HepG2 (cell line): ENCODE data around the gene GNG12. TPM values are rescaled to one million over a fixed set of nuclear protein-coding genes. Genes with fewer than 3 reads are reported as not detected.

Experiments
- ATAC-seq: fragments of 200-7000 bp; cut with Tn5 transposase; 3 replicates; pipeline ENCODE4 v1.9.1; 2020; ENCODE audit warnings: mild to moderate bottlenecking, moderate library complexity
- BruUV-seq: library from RNA; stranded (reverse); fragments of 400-500 nt; replicated peaks from 2 replicates; lab custom pipeline; 2021; lab: Mats Ljungman, UMichigan
- CTCF ChIA-PET: fragments of 300-600 bp; formaldehyde crosslinking; extraction: SDS; loops from one replicate; lab custom pipeline; 2021; ENCODE audit warnings: low total read pairs, inconsistent platforms, low intra/inter-chr PET ratio; lab: Yijun Ruan, JAX
- POLR2A ChIA-PET: fragments of 350-600 bp; sonication (Branson Sonifier 250); formaldehyde crosslinking; loops from one replicate; lab custom pipeline; 2020; ENCODE audit warnings: antibody characterized with exemption, inconsistent platforms; lab: Yijun Ruan, JAX
- DNase-seq: peaks from one replicate; pipeline ENCODE4 v3.0.0-alpha.2; 2015; ENCODE audit warnings: low spot score
- FAIRE-seq: peaks from 3 replicates; lab custom pipeline; 2011; peaks lifted over from hg19 to GRCh38; lab: Jason Lieb, UNC
- H2AFZ ChIP-seq: one replicate; pipeline ENCODE4 v1.6.1; 2011; ENCODE audit warnings: low read length, inconsistent platforms
- H3K27ac ChIP-seq: fragments of 300-600 bp; 3 replicates; pipeline ENCODE4 v1.8.0; 2011; ENCODE audit warnings: mixed run types, mild to moderate bottlenecking, mixed read lengths, low read length, inconsistent platforms; ENCODE audit not compliant: insufficient read depth; ENCODE audit errors: extremely low read length
- H3K27me3 ChIP-seq, 2 experiments: fragments of 200-600 bp in 1 of 2; 2 replicates in 1 of 2; 3 replicates in 1 of 2; pipeline versions ENCODE4 v1.6.0 to v1.8.0; 2011; ENCODE audit warnings: low read length in 2 of 2, mild to moderate bottlenecking in 2 of 2, moderate library complexity in 2 of 2, inconsistent platforms in 1 of 2; ENCODE audit not compliant: insufficient read depth in 2 of 2, control insufficient read depth in 1 of 2
- H3K36me3 ChIP-seq, 2 experiments: fragments of 200-600 bp in 1 of 2; replicated peaks in 1 of 2; 2 replicates in 1 of 2; 3 replicates in 1 of 2; pipeline versions ENCODE4 v1.5.1 to v1.8.0; 2011; ENCODE audit warnings: low read length in 2 of 2, inconsistent platforms in 1 of 2; ENCODE audit not compliant: insufficient read depth in 2 of 2, control insufficient read depth in 1 of 2
- H3K4me1 ChIP-seq: 2 replicates; pipeline ENCODE4 v1.5.1; 2012; ENCODE audit warnings: low read length, inconsistent platforms; ENCODE audit not compliant: insufficient read depth
- H3K4me2 ChIP-seq: 2 replicates; pipeline ENCODE4 v1.6.0; 2011; ENCODE audit warnings: low read depth, low read length, inconsistent platforms
- H3K4me3 ChIP-seq, 3 experiments: fragments of 200-600 bp in 1 of 3; sonication (generic), shearing (Covaris generic) in 1 of 3; replicated peaks in 1 of 3; 2 replicates each; pipeline ENCODE4 v1.5.1; 2011 to 2016; ENCODE audit warnings: low read length in 3 of 3, inconsistent platforms in 2 of 3, low read depth in 2 of 3, mild to moderate bottlenecking in 2 of 3, control low read depth in 1 of 3, mixed read lengths in 1 of 3; ENCODE audit not compliant: insufficient read depth in 1 of 3
- H3K79me2 ChIP-seq: one replicate; pipeline ENCODE4 v1.6.1; 2011; ENCODE audit warnings: low read length, inconsistent platforms; ENCODE audit not compliant: insufficient read depth
- H3K9ac ChIP-seq: 2 replicates; pipeline ENCODE4 v1.6.0; 2011; ENCODE audit warnings: mild to moderate bottlenecking, low read depth, low read length, inconsistent platforms; ENCODE audit not compliant: insufficient read depth
- H3K9me3 ChIP-seq: 2 replicates; pipeline ENCODE4 v1.5.1; 2012; ENCODE audit warnings: mild to moderate bottlenecking, low read length
- H4K20me1 ChIP-seq: 2 replicates; pipeline ENCODE4 v1.6.0; 2011; ENCODE audit warnings: inconsistent platforms, mild to moderate bottlenecking, low read length, moderate library complexity; ENCODE audit not compliant: insufficient read depth
- BORCS8-MEF2B ChIP-seq: sonication (generic); formaldehyde crosslinking; IDR thresholded peaks from 2 replicates; pipeline ENCODE4 v1.8.0; 2022; ENCODE audit warnings: mild to moderate bottlenecking, missing genetic modification reagents
- FOXA3 ChIP-seq: IDR thresholded peaks from 2 replicates; pipeline ENCODE4 v1.6.1; 2016; ENCODE audit warnings: missing genetic modification reagents, missing compliant biosample characterization
- FOXJ3 ChIP-seq: sonication (generic); formaldehyde crosslinking; IDR thresholded peaks from 2 replicates; pipeline ENCODE4 v1.4.0; 2020; ENCODE audit warnings: missing genetic modification reagents, mild to moderate bottlenecking, borderline replicate concordance
- FOXM1 ChIP-seq: sonication (generic); formaldehyde crosslinking; IDR thresholded peaks from 2 replicates; pipeline ENCODE4 v1.5.0; 2020; ENCODE audit warnings: missing genetic modification reagents
- FOXP1 ChIP-seq, 2 experiments: fragments of 450-650 bp in 1 of 2; IDR thresholded peaks; 2 replicates each; pipeline ENCODE4 v1.6.1; 2017 to 2018; ENCODE audit warnings: antibody characterized with exemption in 1 of 2
- HMGA1 ChIP-seq: sonication (generic); formaldehyde crosslinking; conservative IDR thresholded peaks from 2 replicates; pipeline ENCODE4 v1.4.0; 2020; ENCODE audit warnings: missing genetic modification reagents
- MLLT10 ChIP-seq: sonication (generic); formaldehyde crosslinking; IDR thresholded peaks from 2 replicates; pipeline ENCODE4 v1.4.0; 2020; ENCODE audit warnings: missing genetic modification reagents
- MXI1 ChIP-seq: IDR thresholded peaks from 3 replicates; pipeline ENCODE4 v1.6.1; 2012; ENCODE audit warnings: low read depth, low read length, inconsistent platforms, borderline replicate concordance
- NCOA1 ChIP-seq: sonication (generic); formaldehyde crosslinking; IDR thresholded peaks from 2 replicates; pipeline ENCODE4 v1.9.0; 2021; ENCODE audit warnings: missing genetic modification reagents
- RELA ChIP-seq: sonication (generic); formaldehyde crosslinking; IDR thresholded peaks from 2 replicates; pipeline ENCODE4 v1.4.0; 2020; ENCODE audit warnings: missing genetic modification reagents
- SMC3 ChIP-seq: IDR thresholded peaks from 2 replicates; pipeline ENCODE4 v1.6.1; 2011; ENCODE audit warnings: low read length, improper control_type of control experiment
- STAT5B ChIP-seq: sonication (generic); formaldehyde crosslinking; IDR thresholded peaks from 2 replicates; pipeline ENCODE4 v1.4.0; 2020; ENCODE audit warnings: missing genetic modification reagents
- TMF1 ChIP-seq: sonication (generic); formaldehyde crosslinking; IDR thresholded peaks from 2 replicates; pipeline ENCODE4 v1.8.1; 2022; ENCODE audit warnings: low read depth, missing genetic modification reagents
- ZFP37 ChIP-seq: sonication (generic); formaldehyde crosslinking; IDR thresholded peaks from 2 replicates; pipeline ENCODE4 v1.4.0; 2020; ENCODE audit warnings: missing genetic modification reagents, borderline replicate concordance
- ZNF451 ChIP-seq: sonication (generic); formaldehyde crosslinking; IDR thresholded peaks from 2 replicates; pipeline ENCODE4 v1.5.0; 2020; ENCODE audit warnings: mild to moderate bottlenecking, missing genetic modification reagents
- ZNF563 ChIP-seq: sonication (generic); formaldehyde crosslinking; IDR thresholded peaks from 2 replicates; pipeline ENCODE4 v1.8.0; 2022; ENCODE audit warnings: mild to moderate bottlenecking, moderate library complexity, missing genetic modification reagents
- WGBS: methylation state at CpG from one replicate; pipeline ENCODE4 v1.1.6; 2017; ENCODE audit warnings: low lambda C conversion rate; 5-methylcytosine and 5-hydroxymethylcytosine counted together
- in situ Hi-C: cut with HindIII; loops from 2 replicates; pipeline ENCODE4 v1.10.0; 2017; ENCODE audit warnings: low pct_unique_long_range_greater_than_20kb; ENCODE audit not compliant: extremely low pct_ligation_motif_present
- intact Hi-C: fragments of 100-400 bp; cut with micrococcal nuclease; formaldehyde crosslinking; loops from one replicate; pipeline ENCODE4 v1.10.0; 2022; ENCODE audit not compliant: unreplicated experiment
- polyA plus RNA-seq, 8 experiments: library from polyadenylated mRNA; depleted of rRNA in 3 of 8; stranded (reverse) in 7 of 8; unstranded in 1 of 8; fragments of >200 nt; fragmentation: Illumina TruSeq in 4 of 8; extraction: Trizol in 4 of 8; gene quantifications; 2 replicates each; pipeline versions ENCODE4 v1.2.1 to v1.2.3, GENCODE V29; 2011 to 2016; ENCODE audit warnings: low read depth in 4 of 8, missing spikeins in 1 of 8, mixed read lengths in 1 of 8; ENCODE audit not compliant: insufficient read depth in 1 of 8
- total RNA-seq, 5 experiments: library from RNA; depleted of rRNA; stranded (reverse); fragments of >200 nt; fragmentation: Illumina TruSeq; extraction: Trizol; gene quantifications; 2 replicates each; pipeline ENCODE4 v1.2.3, GENCODE V29; 2016; ENCODE audit warnings: low read depth in 1 of 5
- TF ChIP-seq, protein P1 (sequence below): IDR thresholded peaks from 2 replicates; pipeline ENCODE4 v1.6.1; 2016; ENCODE audit warnings: missing compliant biosample characterization, missing genetic modification reagents, borderline replicate concordance

The GNG12 gene
- total and polyA plus RNA-seq, 2 of the 13 experiments (the other 11 are each of a cell fraction or from before 2014, with no cell fraction given) = 0.11 TPM

DNA sequence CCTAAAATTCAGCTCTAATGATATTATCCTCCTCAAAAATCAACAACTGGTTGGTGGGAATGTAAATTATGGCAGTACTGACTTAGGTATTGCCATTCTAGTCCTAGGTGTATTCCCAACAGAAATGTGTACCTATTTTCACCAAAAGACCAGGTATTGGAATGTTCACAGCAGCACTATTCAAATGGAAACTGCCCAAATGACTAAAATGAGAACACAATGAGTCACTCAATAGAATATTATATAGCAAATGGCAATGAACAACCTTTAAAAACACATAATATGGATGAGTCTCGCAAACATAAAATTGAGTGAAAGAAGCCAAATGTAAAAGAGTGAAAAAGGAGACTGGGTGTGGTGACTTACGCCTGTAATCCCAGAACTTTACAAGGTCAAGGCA is 103.4 kb downstream of the GNG12 start:
- no peak overlapping the region for H3K4me2 ChIP-seq
- H3K79me2 ChIP-seq = no peaks in the 10 kb centered on the region
- BruUV-seq = no TSS peak
- H3K4me3 ChIP-seq = no peak overlapping the region
- in situ Hi-C loops = no loop called here
- H3K9ac ChIP-seq = no peak overlapping the region
- H4K20me1 ChIP-seq = no peaks in the 10 kb centered on the region
- no peak for DNase-seq
- peaks cover 17% of the 10 kb centered on the region for H3K4me1 ChIP-seq
- FAIRE-seq = no peak
- peaks cover 1 to 5% of the 10 kb centered on the region in 2 experiments; a peak in 2 of 5 replicates for H3K27me3 ChIP-seq
- H3K9me3 ChIP-seq = no peaks in the 10 kb centered on the region
- POLR2A ChIA-PET = no interaction called here
- CTCF ChIA-PET = no interaction called here
- WGBS = 90% methylated on average over 2 of the region's 2 CpGs
- no peak overlapping the region for H2AFZ ChIP-seq
- no peak for ATAC-seq
- no peaks in the 10 kb centered on the region for H3K36me3 ChIP-seq
- no peak overlapping the region for H3K27ac ChIP-seq
- TF ChIP-seq ZFP37 (CRISPR knock-in tag) (no peak), MXI1 (no peak), STAT5B (CRISPR knock-in tag) (no peak), HMGA1 (no peak), TMF1 (CRISPR knock-in tag) (no peak), FOXM1 (CRISPR knock-in tag) (no peak), ZNF451 (CRISPR knock-in tag) (no peak), FOXJ3 (no peak), RELA (CRISPR knock-in tag) (no peak), FOXP1 (IDR thresholded peaks at IDR 0.05) (no peak), FOXP1 (CRISPR knock-in tag; IDR thresholded peaks at IDR 0.05) (no peak), ZNF563 (no peak), BORCS8-MEF2B (CRISPR knock-in tag) (no peak), NCOA1 (no peak), MLLT10 (CRISPR knock-in tag) (no peak), FOXA3 (CRISPR knock-in tag) (no peak), SMC3 (no peak)
- TF ChIP-seq, protein P1, sequence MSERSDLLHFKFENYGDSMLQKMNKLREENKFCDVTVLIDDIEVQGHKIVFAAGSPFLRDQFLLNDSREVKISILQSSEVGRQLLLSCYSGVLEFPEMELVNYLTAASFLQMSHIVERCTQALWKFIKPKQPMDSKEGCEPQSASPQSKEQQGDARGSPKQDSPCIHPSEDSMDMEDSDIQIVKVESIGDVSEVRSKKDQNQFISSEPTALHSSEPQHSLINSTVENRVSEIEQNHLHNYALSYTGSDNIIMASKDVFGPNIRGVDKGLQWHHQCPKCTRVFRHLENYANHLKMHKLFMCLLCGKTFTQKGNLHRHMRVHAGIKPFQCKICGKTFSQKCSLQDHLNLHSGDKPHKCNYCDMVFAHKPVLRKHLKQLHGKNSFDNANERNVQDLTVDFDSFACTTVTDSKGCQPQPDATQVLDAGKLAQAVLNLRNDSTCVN (CRISPR knock-in tag) = no peak
- intact Hi-C loops = no loop called here
